ENCODE results near the gene ABCF2. TPM values are rescaled to one million over a fixed set of nuclear protein-coding genes. Genes with fewer than 3 reads are reported as not detected.

ABCF2 gene
- total RNA-seq, 4 donors from 2014 or later, result 27.0 to 44.7 (median 40.5) TPM

GRCh38 chr7:151273651-151274390, 46.8 kb upstream of the ABCF2 start:
- intact Hi-C loops (cut with DNase I), result no loop called here
- Histone ChIP-seq H3K4me3 (no peak overlapping the region), H3K4me1 (peaks cover 21 to 67% (median 25%) of the 10 kb centered on the region in 3 donors), H3K9me3 (no peaks in the 10 kb centered on the region), H3K27me3 (peaks cover 0 to 22% (median 0%) of the 10 kb centered on the region in 4 donors), H3K36me3 (no peaks in the 10 kb centered on the region), H3K27ac (no peak overlapping the region)
- 10 to 54% methylated on average over 2 to 5 of the region's 9 CpGs for WGBS, 2 donors
- DNase-seq, result no peak
- no peak for TF ChIP-seq CTCF (IDR thresholded peaks at IDR 0.05)
- TF ChIP-seq POLR2A (IDR thresholded peaks at IDR 0.05), result no peak

- peaks cover 21 to 66% (median 25%) of the 10 kb centered on the region in 3 donors for H3K4me1 ChIP-seq
Observed at GRCh38 chr7:151272877-151273276, 45.9 kb upstream of the ABCF2 start.

GRCh38 chr7:151272405-151272804, 45.4 kb upstream of the ABCF2 start:
- no peak for DNase-seq
- intact Hi-C loops (cut with DNase I), result no loop called here
- no peaks in the 10 kb centered on the region for H3K36me3 ChIP-seq
- TF ChIP-seq CTCF (IDR thresholded peaks at IDR 0.05), result no peak
- TF ChIP-seq POLR2A (IDR thresholded peaks at IDR 0.05), result no peak
- no peaks in the 10 kb centered on the region for H3K9me3 ChIP-seq
- H3K27ac ChIP-seq, result peak overlapping the region in 2 of 4 donors; percentile 33 to 68
- whole genome bisulfite sequencing, 2 donors, result 58 to 67% methylated on average over 6 to 9 of the region's 10 CpGs
- peaks cover 0 to 15% (median 0%) of the 10 kb centered on the region in 4 donors for H3K27me3 ChIP-seq
- H3K4me3 ChIP-seq, result no peak overlapping the region
- H3K4me1 ChIP-seq, result peaks cover 20 to 61% (median 24%) of the 10 kb centered on the region in 3 donors

More at GRCh38 chr7:151272877-151273276, 45.9 kb upstream of the ABCF2 start:
- H3K4me3 ChIP-seq, result no peak overlapping the region
- WGBS, 2 donors, result 83% methylated on average over 1 of the region's 7 CpGs; no CpG with 5 or more reads in 1 of the 2 donors
- DNase-seq, result no peak
- TF ChIP-seq CTCF (IDR thresholded peaks at IDR 0.05), result no peak
- no peak for TF ChIP-seq POLR2A (IDR thresholded peaks at IDR 0.05)
- peaks cover 0 to 19% (median 0%) of the 10 kb centered on the region in 4 donors for H3K27me3 ChIP-seq
- H3K9me3 ChIP-seq, result no peaks in the 10 kb centered on the region
- H3K27ac ChIP-seq, result peak overlapping the region in 2 of 4 donors; percentile 33 to 68
- H3K36me3 ChIP-seq, result no peaks in the 10 kb centered on the region
- intact Hi-C loops (cut with DNase I), result no loop called here

GRCh38 chr7:151271699-151272355, 44.8 kb upstream of the ABCF2 start:
- 36 to 40% methylated on average over 7 of the region's 7 CpGs for WGBS, 2 donors
- intact Hi-C loops (cut with DNase I), result no loop called here

More at GRCh38 chr7:151271699-151272355, 44.8 kb upstream of the ABCF2 start:
- peaks cover 16 to 56% (median 19%) of the 10 kb centered on the region in 3 donors for H3K4me1 ChIP-seq
- H3K27me3 ChIP-seq, result peaks cover 0 to 11% (median 0%) of the 10 kb centered on the region in 4 donors
- no peaks in the 10 kb centered on the region for H3K9me3 ChIP-seq
- DNase-seq, result no peak
- TF ChIP-seq CTCF (IDR thresholded peaks at IDR 0.05), result no peak
- no peak for TF ChIP-seq POLR2A (IDR thresholded peaks at IDR 0.05)
- no peak overlapping the region for H3K4me3 ChIP-seq
- peak overlapping the region in 2 of 4 donors; percentile 54 to 68 for H3K27ac ChIP-seq
- H3K36me3 ChIP-seq, result no peaks in the 10 kb centered on the region
